Nephron (organoid): ENCODE data around the gene VPS16.

ENCODE experiments used
- H3K27ac Mint-ChIP-seq, 3 experiments: 2 replicates each; pipeline ENCODE4 v1.8.0; 2020; ENCODE audit warnings: mixed read lengths in 3 of 3, mild to moderate bottlenecking in 2 of 3, moderate library complexity in 1 of 3
- H3K27me3 Mint-ChIP-seq: 2 replicates; pipeline ENCODE4 v1.8.0; 2021; ENCODE audit warnings: low read depth, mild to moderate bottlenecking, moderate library complexity, mixed read lengths
- H3K36me3 Mint-ChIP-seq: 2 replicates; pipeline ENCODE4 v1.8.0; 2020; ENCODE audit warnings: low read depth, mixed read lengths
- H3K4me1 Mint-ChIP-seq: 2 replicates; pipeline ENCODE4 v1.8.0; 2020; ENCODE audit warnings: mixed read lengths
- H3K4me3 Mint-ChIP-seq, 3 experiments: 2 replicates each; pipeline ENCODE4 v1.8.0; 2020; ENCODE audit warnings: mild to moderate bottlenecking in 3 of 3, mixed read lengths in 3 of 3, moderate library complexity in 2 of 3
- H3K9me3 Mint-ChIP-seq: 2 replicates; pipeline ENCODE4 v1.8.0; 2020; ENCODE audit warnings: mixed read lengths
- TF ChIP-seq, protein P1 (sequence below), 3 experiments: fragments of 200-600 bp; sonication (generic); IDR thresholded peaks; one replicate each; pipeline ENCODE4 v1.5.0; 2021; ENCODE audit warnings: antibody characterized with exemption in 3 of 3; ENCODE audit not compliant: unreplicated experiment in 3 of 3

Gene VPS16

DNA sequence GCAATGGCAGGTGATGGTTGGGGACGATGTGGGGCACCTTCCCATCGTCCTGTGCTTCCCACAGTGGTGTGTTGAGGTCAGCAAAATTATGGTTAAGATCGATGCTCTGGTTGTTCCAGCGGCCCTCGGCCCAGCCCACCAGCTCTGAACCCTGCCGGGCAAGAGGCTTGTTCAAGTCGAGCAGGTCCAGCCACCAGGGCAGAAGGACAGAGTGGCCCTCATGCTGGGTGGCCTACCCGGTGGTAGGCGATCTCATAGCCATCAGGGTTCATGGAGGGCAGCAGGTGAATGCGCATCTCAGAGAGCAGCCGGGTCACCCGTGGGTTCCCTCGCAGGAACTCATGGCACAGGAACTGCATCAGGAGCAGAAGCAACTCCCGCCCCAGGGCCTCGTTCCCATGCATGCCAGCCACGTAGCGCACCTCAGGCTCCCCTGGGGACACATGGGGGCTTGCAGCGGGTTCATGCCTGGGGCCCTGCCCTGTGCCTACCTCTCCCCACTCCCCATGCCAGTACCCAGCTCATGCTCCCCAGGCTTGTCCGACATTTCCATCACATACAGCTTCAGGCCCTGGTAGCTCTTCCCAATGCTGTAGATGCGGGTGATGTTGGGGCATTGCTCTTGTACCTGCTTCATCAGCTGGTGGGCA, 44.4 kb upstream of the VPS16 start:
- Mint-ChIP-seq H3K36me3 (peaks cover 60% of the 10 kb centered on the region), H3K27me3 (peaks cover 3% of the 10 kb centered on the region), H3K4me1 (peaks cover 20% of the 10 kb centered on the region), H3K9me3 (no peaks in the 10 kb centered on the region), H3K4me3 (peak overlapping the region in 1 of 3 experiments; percentile 58), H3K27ac (no peak overlapping the region)
- TF ChIP-seq, protein P1, sequence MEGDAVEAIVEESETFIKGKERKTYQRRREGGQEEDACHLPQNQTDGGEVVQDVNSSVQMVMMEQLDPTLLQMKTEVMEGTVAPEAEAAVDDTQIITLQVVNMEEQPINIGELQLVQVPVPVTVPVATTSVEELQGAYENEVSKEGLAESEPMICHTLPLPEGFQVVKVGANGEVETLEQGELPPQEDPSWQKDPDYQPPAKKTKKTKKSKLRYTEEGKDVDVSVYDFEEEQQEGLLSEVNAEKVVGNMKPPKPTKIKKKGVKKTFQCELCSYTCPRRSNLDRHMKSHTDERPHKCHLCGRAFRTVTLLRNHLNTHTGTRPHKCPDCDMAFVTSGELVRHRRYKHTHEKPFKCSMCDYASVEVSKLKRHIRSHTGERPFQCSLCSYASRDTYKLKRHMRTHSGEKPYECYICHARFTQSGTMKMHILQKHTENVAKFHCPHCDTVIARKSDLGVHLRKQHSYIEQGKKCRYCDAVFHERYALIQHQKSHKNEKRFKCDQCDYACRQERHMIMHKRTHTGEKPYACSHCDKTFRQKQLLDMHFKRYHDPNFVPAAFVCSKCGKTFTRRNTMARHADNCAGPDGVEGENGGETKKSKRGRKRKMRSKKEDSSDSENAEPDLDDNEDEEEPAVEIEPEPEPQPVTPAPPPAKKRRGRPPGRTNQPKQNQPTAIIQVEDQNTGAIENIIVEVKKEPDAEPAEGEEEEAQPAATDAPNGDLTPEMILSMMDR (IDR thresholded peaks at IDR 0.05; ENCODE audit: unreplicated experiment in 3 of 3) = no peak

DNA sequence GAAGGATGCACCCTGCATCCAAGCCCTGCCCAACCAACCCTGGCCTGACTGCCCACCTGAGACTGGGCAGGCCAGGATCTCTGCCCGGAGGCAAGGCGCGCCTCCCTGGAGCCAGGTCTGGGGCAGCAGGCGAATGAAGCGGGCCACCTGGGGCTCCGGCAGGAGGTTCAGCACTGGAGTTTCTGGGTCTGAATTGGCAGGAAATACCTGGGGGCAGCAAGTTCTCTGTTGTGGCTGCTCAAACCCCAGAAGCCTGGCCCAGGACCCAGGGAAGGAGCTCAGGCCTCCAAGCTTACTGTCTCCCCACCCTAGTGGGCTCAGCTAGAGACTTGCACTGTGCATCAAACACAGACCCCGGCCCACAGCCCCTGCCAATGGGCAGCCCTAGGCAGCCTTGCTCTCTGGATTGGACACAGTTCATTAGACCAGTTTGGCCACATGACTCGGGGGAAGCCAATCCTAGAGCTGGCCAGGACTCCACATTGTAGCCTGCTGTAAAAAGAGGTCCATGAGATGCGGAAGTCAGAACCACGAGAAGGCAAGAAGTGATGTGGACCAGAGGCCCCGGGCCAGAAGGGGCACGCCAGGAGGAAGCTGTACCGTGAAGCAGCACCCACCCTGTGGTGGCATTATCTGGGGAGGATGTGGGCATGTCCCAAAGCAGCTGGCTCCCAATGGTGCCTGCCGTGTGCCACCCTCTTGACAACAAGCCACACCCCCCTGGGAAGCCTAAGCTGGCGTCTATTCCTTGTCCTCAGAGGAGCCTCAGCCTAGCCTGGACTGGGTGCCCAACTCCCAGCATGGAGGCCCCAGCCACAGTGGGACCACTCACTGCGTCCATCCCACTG, 43.2 kb upstream of the VPS16 start:
- Mint-ChIP-seq H3K36me3 (peaks cover 56% of the 10 kb centered on the region), H3K27me3 (peaks cover 11% of the 10 kb centered on the region), H3K9me3 (no peaks in the 10 kb centered on the region), H3K4me1 (peaks cover 25% of the 10 kb centered on the region), H3K4me3 (peak overlapping the region; percentile 74 to 100 (median 95)), H3K27ac (peak overlapping the region in 2 of 3 experiments; percentile 53 to 57)
- TF ChIP-seq, protein P1 (IDR thresholded peaks at IDR 0.05; ENCODE audit: unreplicated experiment in 3 of 3) = no peak

DNA sequence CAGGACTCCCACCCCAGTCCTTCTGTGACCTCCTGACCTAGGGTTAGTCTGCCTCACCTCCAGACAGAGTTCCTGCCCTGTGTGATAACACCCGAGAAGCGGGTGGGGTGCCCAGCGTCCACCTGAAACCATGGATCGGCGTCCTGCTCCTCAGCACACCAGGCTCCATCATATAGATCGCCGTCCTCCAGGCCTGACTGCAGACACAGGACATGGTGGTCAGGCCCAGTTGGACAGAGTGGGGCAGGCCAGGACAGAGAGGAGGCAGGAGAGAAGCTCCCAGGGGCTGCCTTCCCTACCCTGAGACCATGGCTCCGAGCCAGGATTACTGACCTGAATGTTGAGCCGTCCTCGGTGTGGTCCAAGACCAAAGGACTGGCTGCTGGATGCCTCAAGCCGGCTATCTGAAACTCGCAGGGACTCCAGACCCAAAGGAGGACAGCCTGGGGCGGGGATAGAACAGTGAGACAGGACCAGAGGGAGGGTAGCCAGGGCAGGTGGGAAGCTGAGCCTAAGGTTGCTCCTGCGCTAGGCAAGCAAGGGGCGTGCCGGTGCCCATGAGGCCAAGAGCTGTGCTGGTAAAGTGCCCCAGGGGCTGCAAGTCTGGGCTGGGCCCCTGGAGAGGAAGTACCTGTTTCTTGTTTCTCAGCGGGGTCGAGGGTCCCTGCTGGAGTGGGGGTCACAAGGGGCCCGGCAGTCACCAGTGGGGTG, 42.3 kb upstream of the VPS16 start:
- TF ChIP-seq, protein P1 (IDR thresholded peaks at IDR 0.05; ENCODE audit: unreplicated experiment in 3 of 3) = no peak
- Mint-ChIP-seq H3K4me3 (peak overlapping the region; percentile 95 to 100 (median 96)), H3K27ac (peak overlapping the region in 2 of 3 experiments; percentile 94 to 98), H3K36me3 (peaks cover 54% of the 10 kb centered on the region), H3K4me1 (peaks cover 25% of the 10 kb centered on the region), H3K9me3 (no peaks in the 10 kb centered on the region), H3K27me3 (peaks cover 15% of the 10 kb centered on the region)

DNA sequence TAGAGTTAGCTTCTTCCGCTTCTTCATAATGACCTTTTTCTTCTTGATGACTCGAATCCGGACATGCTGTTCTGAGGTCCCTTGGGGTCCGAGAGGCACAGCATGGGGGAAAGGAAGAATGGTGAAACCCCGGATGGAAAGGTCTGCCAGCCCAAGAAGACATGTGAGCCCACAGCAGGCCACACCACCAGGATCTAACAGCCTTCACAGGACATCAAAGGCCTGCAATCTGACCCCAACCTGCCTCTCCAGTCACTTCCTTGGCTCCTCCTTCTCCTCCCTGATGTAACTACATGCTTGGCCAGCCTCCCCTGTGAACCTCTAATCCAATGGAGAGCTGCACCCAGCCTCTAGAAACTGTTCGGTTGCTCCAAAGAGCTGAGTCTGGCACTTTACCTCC, 41.7 kb upstream of the VPS16 start:
- H3K36me3 Mint-ChIP-seq = peaks cover 48% of the 10 kb centered on the region
- TF ChIP-seq, protein P1 (IDR thresholded peaks at IDR 0.05; ENCODE audit: unreplicated experiment in 3 of 3) = no peak
- peak overlapping the region; percentile 94 to 98 (median 98) for H3K27ac Mint-ChIP-seq
- peaks cover 25% of the 10 kb centered on the region for H3K4me1 Mint-ChIP-seq
- H3K27me3 Mint-ChIP-seq = peaks cover 20% of the 10 kb centered on the region
- H3K4me3 Mint-ChIP-seq = peak overlapping the region; percentile 95 to 100 (median 96)
- no peaks in the 10 kb centered on the region for H3K9me3 Mint-ChIP-seq

DNA sequence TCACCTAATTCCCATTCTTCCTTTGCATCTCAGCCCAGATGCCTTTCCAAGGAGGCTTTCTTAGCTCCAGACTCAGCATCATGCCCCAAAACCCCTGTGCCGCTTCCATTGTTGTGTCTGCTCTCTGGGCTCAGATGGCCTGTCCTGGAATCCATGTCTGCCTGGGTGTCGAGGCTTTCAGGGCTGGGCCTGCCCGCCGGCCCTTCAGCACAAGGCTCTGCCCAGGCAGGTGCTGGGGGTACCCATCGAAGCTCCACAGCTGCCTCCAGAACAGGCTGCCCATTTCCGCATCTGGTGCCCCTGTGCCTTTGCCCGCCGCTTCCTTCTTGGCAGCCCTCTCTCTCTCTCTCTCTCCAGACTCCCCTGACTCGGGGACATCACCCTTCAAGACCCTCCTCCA, 41.3 kb upstream of the VPS16 start:
- Mint-ChIP-seq H3K27me3 (peaks cover 24% of the 10 kb centered on the region), H3K4me3 (peak overlapping the region; percentile 95 to 100 (median 96)), H3K9me3 (no peaks in the 10 kb centered on the region), H3K27ac (peak overlapping the region; percentile 94 to 98 (median 98)), H3K4me1 (peaks cover 25% of the 10 kb centered on the region), H3K36me3 (peaks cover 46% of the 10 kb centered on the region)
- TF ChIP-seq, protein P1 (IDR thresholded peaks at IDR 0.05; ENCODE audit: unreplicated experiment in 3 of 3) = no peak
